H1 (cell line): Measurements from ENCODE around the gene DNAJC11. TPM values are rescaled to one million over a fixed set of nuclear protein-coding genes. Genes with fewer than 3 reads are reported as not detected.
A peak's percentile ranks its signal among the peaks of the same experiment; 100 is the strongest.

ENCODE experiments used
- ASH2L ChIP-seq: fragments of 200-600, 300-600 bp; sonication (generic); IDR thresholded peaks from one replicate; pipeline ENCODE4 v1.7.1; 2017; ENCODE audit warnings: low read length
- ATF2 ChIP-seq: IDR thresholded peaks from 2 replicates; pipeline ENCODE4 v1.6.1; 2012; ENCODE audit warnings: low read length, inconsistent platforms
- BACH1 ChIP-seq: IDR thresholded peaks from 2 replicates; pipeline ENCODE4 v1.6.1; 2012; ENCODE audit warnings: low read length, improper control_type of control experiment
- CEBPB ChIP-seq: IDR thresholded peaks from 2 replicates; pipeline ENCODE4 v1.6.1; 2012; ENCODE audit warnings: low read depth, low read length
- CREB1 ChIP-seq: IDR thresholded peaks from 2 replicates; pipeline ENCODE4 v1.6.1; 2012; ENCODE audit warnings: inconsistent platforms
- CTBP2 ChIP-seq: IDR thresholded peaks from 2 replicates; pipeline ENCODE4 v1.7.0; 2011; ENCODE audit warnings: borderline replicate concordance, mild to moderate bottlenecking, moderate library complexity, mixed read lengths, low read length; ENCODE audit not compliant: insufficient read depth, insufficient read length
- EGR1 ChIP-seq: IDR thresholded peaks from 2 replicates; pipeline ENCODE4 v1.6.1; 2011; ENCODE audit warnings: low read depth, low read length, borderline replicate concordance
- EZH2 ChIP-seq: fragments of 200-600 bp; sonication (generic); IDR thresholded peaks from 2 replicates; pipeline ENCODE4 v1.7.1; 2012; ENCODE audit warnings: low read depth, mild to moderate bottlenecking, moderate library complexity, low read length, inconsistent platforms; ENCODE audit not compliant: severe bottlenecking
- FOSL1 ChIP-seq: IDR thresholded peaks from 2 replicates; pipeline ENCODE4 v1.6.1; 2011; ENCODE audit warnings: mild to moderate bottlenecking, low read depth, low read length, moderate library complexity; ENCODE audit not compliant: insufficient read depth
- GABPA ChIP-seq: IDR thresholded peaks from 2 replicates; pipeline ENCODE4 v1.6.1; 2011; ENCODE audit warnings: mild to moderate bottlenecking, low read length, moderate library complexity, borderline replicate concordance; ENCODE audit not compliant: insufficient read depth
- GTF2F1 ChIP-seq: IDR thresholded peaks from 2 replicates; pipeline ENCODE4 v1.6.1; 2012; ENCODE audit warnings: low read depth, low read length, improper control_type of control experiment, borderline replicate concordance
- HDAC6 ChIP-seq: IDR thresholded peaks from one replicate; pipeline ENCODE4 v1.7.1; 2012; ENCODE audit warnings: low read depth, mild to moderate bottlenecking, inconsistent platforms, low read length, moderate library complexity
- KDM1A ChIP-seq: fragments of 200-600, 300-600 bp; sonication (generic); IDR thresholded peaks from 2 replicates; pipeline ENCODE4 v1.7.1; 2016; ENCODE audit warnings: mild to moderate bottlenecking, low read length, borderline replicate concordance
- KDM5A ChIP-seq: fragments of 200-600 bp; IDR thresholded peaks from 2 replicates; pipeline ENCODE4 v1.7.1; 2012; ENCODE audit warnings: mild to moderate bottlenecking, low read length, inconsistent platforms, mixed read lengths
- PHF8 ChIP-seq: fragments of 200-600 bp; sonication (generic); conservative IDR thresholded peaks from 2 replicates; pipeline ENCODE4 v1.7.1; 2012; ENCODE audit warnings: low read depth, mild to moderate bottlenecking, inconsistent platforms, low read length, moderate library complexity
- POLR2AphosphoS5 ChIP-seq: IDR thresholded peaks from 2 replicates; pipeline ENCODE4 v1.6.1; 2011; ENCODE audit warnings: low read depth, low read length
- RFX5 ChIP-seq: IDR thresholded peaks from 2 replicates; pipeline ENCODE4 v1.6.1; 2011; ENCODE audit warnings: low read depth, low read length, improper control_type of control experiment, borderline replicate concordance
- RNF2 ChIP-seq: fragments of 200-900, 300-1000 bp; sonication (generic); IDR thresholded peaks from 2 replicates; pipeline ENCODE4 v1.7.1; 2016; ENCODE audit warnings: borderline replicate concordance, low read depth, mild to moderate bottlenecking, antibody characterized with exemption, low read length; ENCODE audit not compliant: poor library complexity, severe bottlenecking; ENCODE audit errors: missing control alignments
- RXRA ChIP-seq: IDR thresholded peaks from 2 replicates; pipeline ENCODE4 v1.6.1; 2011; ENCODE audit warnings: low read depth, mild to moderate bottlenecking, low read length, moderate library complexity; ENCODE audit not compliant: insufficient read depth
- SAP30 ChIP-seq: fragments of 300-600 bp; sonication (generic); IDR thresholded peaks from 2 replicates; pipeline ENCODE4 v1.7.1; 2012; ENCODE audit warnings: low read length, moderate library complexity, mild to moderate bottlenecking, inconsistent platforms; ENCODE audit not compliant: insufficient read depth, insufficient replicate concordance
- SIRT6 ChIP-seq: IDR thresholded peaks from one replicate; pipeline ENCODE4 v1.7.1; 2012; ENCODE audit warnings: low read length, inconsistent platforms
- TAF7 ChIP-seq: optimal IDR thresholded peaks from 2 replicates; pipeline ENCODE3; 2011; ENCODE audit warnings: low read depth, mild to moderate bottlenecking, inconsistent platforms, low read length, moderate library complexity, borderline replicate concordance
- TBP ChIP-seq: IDR thresholded peaks from 2 replicates; pipeline ENCODE4 v1.6.1; 2011; ENCODE audit warnings: low read depth, low read length, improper control_type of control experiment
- polyA plus RNA-seq, 7 experiments: library from polyadenylated mRNA; depleted of rRNA in 3 of 7; stranded (reverse) in 5 of 7; unstranded in 2 of 7; fragments of >200 nt in 5 of 7; fragments of 200-250 nt in 2 of 7; gene quantifications; 1 replicate in 5 of 7; 2 replicates in 1 of 7; 4 replicates in 1 of 7; pipeline versions ENCODE4 v1.2.1 to v1.2.3, GENCODE V29; 2011 to 2013; ENCODE audit warnings: missing spikeins in 2 of 7, mixed read lengths in 2 of 7
- total RNA-seq: library from RNA; stranded (reverse); fragmentation: NEBNext Ultra II Directional; extraction: Animal tissue kit (Norgen Biotek cat#: 25700); gene quantifications from 2 replicates; pipeline ENCODE4 v1.2.1, GENCODE V29; 2021

The DNAJC11 gene
- total and polyA plus RNA-seq, 2 of the 8 experiments (the other 6 are each of a cell fraction or from before 2014, with no cell fraction given) = 43.9 to 90.9 TPM

- TF ChIP-seq RFX5 (no peak), PHF8 (peak; percentile 54), CREB1 (0 out of 2 replicates have a peak, but pooled peaks have one; percentile 51), EZH2 (no peak), CTBP2 (no peak), CEBPB (no peak), POLR2AphosphoS5 (no peak), FOSL1 (no peak), EGR1 (peak; percentile 94), KDM5A (no peak), GTF2F1 (no peak), BACH1 (peak; percentile 53; the same call in 1 of the 2 replicates), ASH2L (no peak), KDM1A (no peak), SAP30 (no peak), TAF7 (no peak), ATF2 (no peak), TBP (no peak), GABPA (no peak), RNF2 (no peak), SIRT6 (no peak), RXRA (no peak), HDAC6 (no peak)
Measured at GRCh38 chr1:6613361-6614018, 88.1 kb downstream of the DNAJC11 start, which contains the start of gene PHF13 (continued).
